Naive B cell (primary cell): ENCODE results near the gene SOCS6. TPM values are rescaled to one million over a fixed set of nuclear protein-coding genes. Genes with fewer than 3 reads are reported as not detected.

Source experiments
- ATAC-seq, 2 donors: fragments of 150-1000 bp; cut with Tn5 transposase; 2 replicates each; pipeline ENCODE4 v1.10.0; 2021; ENCODE audit warnings: low read depth in 2 of 2, mild to moderate bottlenecking in 2 of 2, moderate library complexity in 2 of 2
- DNase-seq: peaks from one replicate; pipeline ENCODE4 v3.0.0; 2022
- H3K27ac Mint-ChIP-seq, 6 donors: one replicate each; pipeline ENCODE4 v1.8.0; 2020 to 2022; ENCODE audit warnings: mild to moderate bottlenecking in 6 of 6, mixed read lengths in 6 of 6, moderate library complexity in 5 of 6, inconsistent platforms in 2 of 6
- H3K27me3 Mint-ChIP-seq, 3 donors: one replicate each; pipeline ENCODE4 v1.8.0; 2021 to 2022; ENCODE audit warnings: mixed read lengths in 3 of 3, mild to moderate bottlenecking in 1 of 3
- H3K36me3 Mint-ChIP-seq, 2 donors: one replicate each; pipeline ENCODE4 v1.8.0; 2020 to 2022; ENCODE audit warnings: mixed read lengths in 2 of 2, inconsistent platforms in 1 of 2, mild to moderate bottlenecking in 1 of 2
- H3K4me1 Mint-ChIP-seq, 3 donors: one replicate each; pipeline ENCODE4 v1.8.0; 2020 to 2022; ENCODE audit warnings: mixed read lengths in 3 of 3, inconsistent platforms in 1 of 3, mild to moderate bottlenecking in 1 of 3, moderate library complexity in 1 of 3
- H3K4me3 Mint-ChIP-seq, 8 donors: one replicate each; pipeline ENCODE4 v1.8.0; 2020 to 2022; ENCODE audit warnings: mild to moderate bottlenecking in 8 of 8, mixed read lengths in 8 of 8, moderate library complexity in 8 of 8, inconsistent platforms in 2 of 8
- H3K9me3 Mint-ChIP-seq, 7 donors: one replicate each; pipeline ENCODE4 v1.8.0; 2020 to 2022; ENCODE audit warnings: mixed read lengths in 7 of 7, mild to moderate bottlenecking in 5 of 7, inconsistent platforms in 2 of 7, moderate library complexity in 1 of 7
- polyA plus RNA-seq, 6 donors: library from polyadenylated mRNA; unstranded; fragments of 300-500 nt; fragmentation: Illumina TruSeq; gene quantifications; one replicate each; pipeline ENCODE4 v1.2.3, GENCODE V29; 2021; ENCODE audit warnings: low read depth in 6 of 6

SOCS6 gene
- polyA plus RNA-seq, 6 donors from 2014 or later = 0.17 to 1.1 (median 0.75) TPM; not detected in 1

DNA sequence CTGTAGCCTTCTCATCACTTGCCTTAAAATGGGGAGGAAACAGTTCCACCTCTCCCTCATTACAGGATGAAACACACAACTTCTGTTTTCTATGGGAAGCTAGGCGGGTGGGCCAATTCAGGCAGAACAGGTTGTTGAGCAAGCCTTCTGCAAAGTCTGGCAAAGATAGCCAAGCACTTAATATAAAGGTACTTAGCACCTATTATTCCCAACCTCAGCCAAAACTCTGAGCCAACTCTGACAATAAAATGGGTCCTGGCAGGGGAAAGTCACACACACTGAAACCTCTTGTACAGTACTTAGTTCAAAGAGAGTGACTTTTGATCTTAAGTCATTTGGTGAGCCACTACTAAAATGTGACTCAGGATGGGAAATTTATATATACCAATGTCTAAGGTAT is 15.8 kb upstream of the SOCS6 start:
- DNase-seq = no peak
- ATAC-seq = no peak
- H3K4me3 Mint-ChIP-seq = no peak overlapping the region
- H3K27ac Mint-ChIP-seq = no peak overlapping the region
- peaks cover 0 to 18% of the 10 kb centered on the region in 2 donors for H3K36me3 Mint-ChIP-seq
- H3K9me3 Mint-ChIP-seq = peaks cover 6 to 54% (median 20%) of the 10 kb centered on the region in 7 donors
- H3K4me1 Mint-ChIP-seq = no peaks in the 10 kb centered on the region
- H3K27me3 Mint-ChIP-seq = peaks cover 9 to 40% (median 33%) of the 10 kb centered on the region in 3 donors

- ATAC-seq = no peak
- peaks cover 15 to 33% (median 24%) of the 10 kb centered on the region in 3 donors for H3K27me3 Mint-ChIP-seq
- no peak for DNase-seq
- H3K4me3 Mint-ChIP-seq = no peak overlapping the region
- peak overlapping the region in 1 of 6 donors; percentile 23 for H3K27ac Mint-ChIP-seq
- H3K9me3 Mint-ChIP-seq = peaks cover 4 to 32% (median 19%) of the 10 kb centered on the region in 7 donors
- peaks cover 0 to 14% of the 10 kb centered on the region in 2 donors for H3K36me3 Mint-ChIP-seq
- H3K4me1 Mint-ChIP-seq = no peaks in the 10 kb centered on the region
Measured at GRCh38 chr18:70276416-70277191, 12.2 kb upstream of the SOCS6 start.

- no peaks in the 10 kb centered on the region for H3K4me1 Mint-ChIP-seq
- peaks cover 19% of the 10 kb centered on the region in 3 donors for H3K27me3 Mint-ChIP-seq
- H3K27ac Mint-ChIP-seq = no peak overlapping the region
- H3K9me3 Mint-ChIP-seq = peaks cover 0 to 18% (median 10%) of the 10 kb centered on the region in 7 donors
- H3K36me3 Mint-ChIP-seq = no peaks in the 10 kb centered on the region
- ATAC-seq (no peak), DNase-seq (no peak)
- no peak overlapping the region for H3K4me3 Mint-ChIP-seq
Measured at GRCh38 chr18:70279470-70279869, 9.4 kb upstream of the SOCS6 start.

DNA sequence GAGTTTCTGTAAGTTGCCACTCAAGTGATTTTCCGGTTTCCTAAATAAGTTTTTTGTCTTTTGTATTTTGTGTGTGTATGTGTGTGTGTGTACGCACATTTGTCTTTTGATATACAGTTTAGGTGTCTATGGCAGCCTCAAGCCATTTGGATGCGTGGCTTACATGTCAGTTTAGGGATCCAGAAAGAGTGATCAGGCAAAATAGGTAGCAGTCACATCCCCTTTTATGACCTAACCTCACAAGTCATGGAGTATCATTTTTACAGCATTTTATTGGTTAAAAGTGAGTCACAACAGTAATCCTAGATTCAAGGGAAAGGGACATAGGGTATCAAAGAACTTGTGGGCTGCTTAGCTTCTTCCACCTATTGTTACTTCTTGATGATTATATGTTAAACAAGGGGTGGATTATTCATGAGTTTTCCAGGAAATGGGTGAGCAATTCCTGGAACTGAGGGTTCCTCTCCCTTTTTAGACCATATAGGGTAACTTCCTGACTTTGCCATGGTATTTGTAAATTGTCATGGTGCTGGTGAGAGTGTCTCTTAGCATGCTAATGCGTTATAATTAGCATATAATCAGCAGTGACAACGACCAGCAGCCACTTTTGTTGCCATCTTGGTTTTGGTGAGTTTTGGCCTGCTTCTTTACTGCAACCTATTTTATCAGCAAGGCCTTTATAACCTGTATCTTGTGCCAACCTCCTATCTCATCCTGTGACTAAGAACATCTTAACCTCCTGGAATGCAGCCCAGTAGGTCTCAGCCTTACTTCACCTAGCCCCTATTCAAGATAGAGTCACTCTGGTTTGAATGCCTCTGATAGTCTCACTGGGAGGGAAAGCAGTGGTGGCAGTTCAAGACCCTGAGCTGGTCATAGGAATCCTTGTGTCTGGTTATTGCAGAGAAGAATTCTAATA is 8.6 kb upstream of the SOCS6 start:
- Mint-ChIP-seq H3K4me1 (no peaks in the 10 kb centered on the region), H3K9me3 (peaks cover 0 to 18% (median 10%) of the 10 kb centered on the region in 7 donors), H3K36me3 (no peaks in the 10 kb centered on the region), H3K27ac (no peak overlapping the region), H3K27me3 (peaks cover 11 to 16% (median 12%) of the 10 kb centered on the region in 3 donors), H3K4me3 (no peak overlapping the region)
- DNase-seq (no peak), ATAC-seq (no peak)

GRCh38 chr18:70284976-70285620 is 3.7 kb upstream of the SOCS6 start:
- Mint-ChIP-seq H3K4me3 (peak overlapping the region in 1 of 8 donors; percentile 36), H3K4me1 (peaks cover 0 to 5% (median 0%) of the 10 kb centered on the region in 3 donors), H3K27ac (no peak overlapping the region), H3K9me3 (peaks cover 0 to 15% (median 5%) of the 10 kb centered on the region in 7 donors), H3K27me3 (peaks cover 0 to 26% (median 7%) of the 10 kb centered on the region in 3 donors), H3K36me3 (no peaks in the 10 kb centered on the region)
- DNase-seq (no peak), ATAC-seq (peak; percentile 33 to 36)

- H3K27ac Mint-ChIP-seq = peak overlapping the region in 1 of 6 donors; percentile 70
- H3K36me3 Mint-ChIP-seq = no peaks in the 10 kb centered on the region
- peaks cover 0 to 11% (median 7%) of the 10 kb centered on the region in 3 donors for H3K4me1 Mint-ChIP-seq
- peak overlapping the region; percentile 25 to 82 (median 54) for H3K4me3 Mint-ChIP-seq
- H3K9me3 Mint-ChIP-seq = peaks cover 0 to 4% (median 0%) of the 10 kb centered on the region in 7 donors
- ATAC-seq (no peak), DNase-seq (no peak)
- H3K27me3 Mint-ChIP-seq = peaks cover 12 to 30% (median 20%) of the 10 kb centered on the region in 3 donors
Measured at GRCh38 chr18:70287731-70288130, 1.1 kb upstream of the SOCS6 start.

DNA sequence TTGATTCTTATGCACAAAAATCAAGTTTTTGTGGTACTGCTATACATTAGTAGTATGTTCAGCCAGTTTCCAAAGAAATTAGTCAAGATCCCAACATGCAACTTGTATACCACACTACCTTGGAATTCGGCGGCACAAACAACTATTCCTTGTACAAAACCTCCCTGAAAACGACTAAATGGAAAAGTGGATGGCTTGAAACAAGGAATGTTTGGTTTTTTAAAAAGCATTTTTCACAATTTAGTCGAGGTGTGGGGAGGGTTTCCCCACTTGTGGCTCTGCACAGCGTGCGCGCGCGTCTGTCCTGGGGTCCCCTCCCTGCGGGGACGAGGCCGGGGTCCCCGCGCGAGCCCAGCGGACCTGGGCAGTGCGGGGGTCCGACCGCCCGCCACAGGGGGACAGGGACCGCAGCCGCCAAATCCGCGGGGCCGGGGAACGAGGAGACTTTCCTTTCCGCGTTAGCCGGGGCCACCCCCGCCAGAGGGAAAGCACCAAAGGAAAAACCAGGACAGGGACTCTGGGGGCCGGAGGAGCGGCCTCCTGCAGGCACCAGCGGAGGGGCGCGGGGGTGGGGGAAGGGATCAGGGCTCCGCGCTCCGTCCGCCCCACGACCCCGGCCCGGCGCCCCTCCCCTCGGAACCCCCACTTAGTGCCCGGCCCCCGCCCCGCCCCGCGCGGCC is 534 bp upstream of the SOCS6 start:
- DNase-seq (no peak), ATAC-seq (no peak)
- H3K4me1 Mint-ChIP-seq = peaks cover 0 to 11% (median 7%) of the 10 kb centered on the region in 3 donors
- H3K9me3 Mint-ChIP-seq = no peaks in the 10 kb centered on the region
- peak overlapping the region; percentile 25 to 82 (median 54) for H3K4me3 Mint-ChIP-seq
- no peaks in the 10 kb centered on the region for H3K36me3 Mint-ChIP-seq
- peaks cover 18 to 30% (median 21%) of the 10 kb centered on the region in 3 donors for H3K27me3 Mint-ChIP-seq
- peak overlapping the region in 1 of 6 donors; percentile 70 for H3K27ac Mint-ChIP-seq

DNA sequence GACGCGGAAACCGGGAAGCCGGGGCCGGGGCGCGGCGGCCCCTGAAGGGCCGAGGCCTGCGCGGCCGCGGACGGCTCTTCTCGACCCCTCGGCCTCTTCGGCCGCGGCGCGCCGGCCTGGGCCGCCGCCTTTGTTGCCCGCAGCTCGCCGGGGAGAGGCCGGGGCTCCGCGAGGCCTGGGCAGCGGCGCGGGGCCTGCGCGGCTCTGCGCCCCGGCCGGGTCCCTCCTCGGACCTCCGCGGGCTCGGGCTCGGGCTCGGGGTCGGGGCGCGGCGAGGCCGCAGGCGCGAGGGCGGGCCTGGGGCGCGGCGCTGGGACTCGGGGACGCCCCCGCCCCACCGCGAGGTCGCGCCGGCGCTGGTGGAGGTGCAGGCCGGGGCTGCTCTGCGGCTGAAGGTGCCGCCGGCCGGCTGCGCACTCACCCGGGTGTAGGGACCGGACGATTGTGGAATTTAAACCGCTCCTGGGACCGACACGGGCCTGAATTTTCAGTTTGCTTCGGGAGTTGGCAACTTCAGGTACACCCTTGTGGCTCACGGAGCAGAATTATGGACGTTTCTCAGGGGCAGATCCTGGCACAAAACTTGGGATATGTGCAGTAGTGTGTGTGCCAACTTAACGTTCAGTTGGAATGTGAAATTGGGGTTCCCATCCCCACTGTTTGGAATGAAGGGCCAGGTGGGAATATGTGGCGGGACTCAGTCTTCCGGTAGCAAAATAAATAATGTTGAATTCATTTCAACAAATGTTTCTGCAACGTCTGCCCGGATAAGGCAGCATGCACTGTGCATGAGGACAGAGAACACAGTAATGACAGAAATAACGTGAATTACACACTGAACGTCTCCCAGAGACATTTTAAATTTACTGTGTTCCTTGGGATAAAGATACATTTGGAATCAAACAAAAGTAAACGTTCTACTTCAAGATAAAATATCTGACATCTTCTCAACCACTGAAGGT is 787 bp downstream of the SOCS6 start:
- Mint-ChIP-seq H3K36me3 (no peaks in the 10 kb centered on the region), H3K4me3 (peak overlapping the region; percentile 66 to 94 (median 89)), H3K27me3 (peaks cover 20 to 25% (median 21%) of the 10 kb centered on the region in 3 donors), H3K27ac (peak overlapping the region in 2 of 6 donors; percentile 27 to 68), H3K4me1 (peaks cover 0 to 11% (median 7%) of the 10 kb centered on the region in 3 donors), H3K9me3 (no peaks in the 10 kb centered on the region)
- DNase-seq (no peak), ATAC-seq (peak; percentile 37 to 50)

- ATAC-seq = no peak
- Mint-ChIP-seq H3K4me3 (peak overlapping the region; percentile 35 to 94 (median 70)), H3K27ac (peak overlapping the region in 2 of 6 donors; percentile 38 to 42), H3K4me1 (peaks cover 0 to 11% (median 7%) of the 10 kb centered on the region in 3 donors), H3K27me3 (peaks cover 20 to 21% (median 21%) of the 10 kb centered on the region in 3 donors), H3K36me3 (no peaks in the 10 kb centered on the region), H3K9me3 (no peaks in the 10 kb centered on the region)
- no peak for DNase-seq
Measured at GRCh38 chr18:70290482-70291294, 1.8 kb downstream of the SOCS6 start.

DNA sequence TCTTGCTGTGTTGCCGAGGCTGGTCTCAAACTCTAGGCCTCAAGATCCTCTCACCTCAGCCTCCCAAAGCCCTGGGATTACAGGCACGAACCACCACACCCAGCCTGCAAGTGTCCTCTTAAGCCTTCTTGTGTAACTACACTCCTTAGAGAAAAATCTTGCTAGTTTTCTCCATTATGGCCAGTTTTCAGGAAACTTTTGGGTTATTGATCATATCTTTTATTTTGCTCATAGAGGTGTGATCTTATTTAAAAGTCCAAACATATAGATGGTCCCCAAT is 2.4 kb downstream of the SOCS6 start:
- H3K4me3 Mint-ChIP-seq = peak overlapping the region in 5 of 8 donors; percentile 53 to 82 (median 69)
- H3K27me3 Mint-ChIP-seq = peaks cover 20 to 21% (median 21%) of the 10 kb centered on the region in 3 donors
- ATAC-seq = no peak
- no peak for DNase-seq
- H3K9me3 Mint-ChIP-seq = no peaks in the 10 kb centered on the region
- peak overlapping the region in 1 of 6 donors; percentile 24 for H3K27ac Mint-ChIP-seq
- H3K36me3 Mint-ChIP-seq = no peaks in the 10 kb centered on the region
- peaks cover 0 to 11% (median 7%) of the 10 kb centered on the region in 3 donors for H3K4me1 Mint-ChIP-seq

GRCh38 chr18:70292628-70293027 is 3.8 kb downstream of the SOCS6 start:
- ATAC-seq (no peak), DNase-seq (no peak)
- Mint-ChIP-seq H3K27ac (peak overlapping the region in 1 of 6 donors; percentile 66), H3K4me1 (peaks cover 0 to 11% (median 7%) of the 10 kb centered on the region in 3 donors), H3K36me3 (no peaks in the 10 kb centered on the region), H3K4me3 (no peak overlapping the region), H3K9me3 (no peaks in the 10 kb centered on the region), H3K27me3 (peaks cover 20 to 21% (median 21%) of the 10 kb centered on the region in 3 donors)
